Spleen (tissue), 7 donors: ENCODE results near the gene TAS2R13.

Experiments used
- CTCF ChIP-seq, 11 experiments: fragments of 200-600 bp in 7 of 11; fragments of 450-650 bp in 4 of 11; sonication (generic) in 4 of 11; IDR thresholded peaks in 8 of 11; conservative IDR thresholded peaks in 3 of 11; 1 replicate in 7 of 11; 2 replicates in 4 of 11; pipeline versions ENCODE4 v1.4.0 to v1.8.0; 2016 to 2021; ENCODE audit warnings: antibody characterized with exemption in 11 of 11, inconsistent platforms in 4 of 11, mild to moderate bottlenecking in 1 of 11
- POLR2A ChIP-seq, 3 donors: fragments of 450-650 bp; IDR thresholded peaks; one replicate each; pipeline ENCODE4 v1.5.1; 2017; ENCODE audit warnings: antibody characterized with exemption in 3 of 3, mild to moderate bottlenecking in 1 of 3
- donor health status: DM: no; HTN: no; CAD: no; lungs with moderate emphysema.
- donor health status: DM: no; HTN: no; CAD: no.
- donor health status: DM: no; HTN: no; CAD: no.

GRCh38 chr12:10919809-10920208 lies 10.4 kb upstream of the TAS2R13 start:
- TF ChIP-seq POLR2A (IDR thresholded peaks at IDR 0.05) (no peak), CTCF (IDR thresholded peaks at IDR 0.05 in 8 of 11, conservative IDR thresholded peaks at IDR 0.05 in 3 of 11) (no peak)
